Hepatocyte (in vitro differentiated cells): ENCODE measurements around the gene WSCD1.

Experiments
- EZH2 ChIP-seq: fragments of 200-600 bp; sonication (generic); IDR thresholded peaks from 2 replicates; pipeline ENCODE4 v1.6.1; 2016; ENCODE audit warnings: antibody characterized with exemption, mild to moderate bottlenecking, borderline replicate concordance
- EZH2phosphoT487 ChIP-seq: fragments of 200-600 bp; sonication (generic); IDR thresholded peaks from one replicate; pipeline ENCODE4 v1.6.1; 2018; ENCODE audit warnings: antibody characterized with exemption, mild to moderate bottlenecking, low read depth, moderate library complexity; ENCODE audit not compliant: unreplicated experiment, severe bottlenecking
- TF ChIP-seq, protein P1 (sequence below): fragments of 200-600 bp; sonication (generic); IDR thresholded peaks from 2 replicates; pipeline ENCODE4 v1.5.1; 2016; ENCODE audit warnings: antibody characterized with exemption, mild to moderate bottlenecking; ENCODE audit not compliant: poor library complexity

DNA sequence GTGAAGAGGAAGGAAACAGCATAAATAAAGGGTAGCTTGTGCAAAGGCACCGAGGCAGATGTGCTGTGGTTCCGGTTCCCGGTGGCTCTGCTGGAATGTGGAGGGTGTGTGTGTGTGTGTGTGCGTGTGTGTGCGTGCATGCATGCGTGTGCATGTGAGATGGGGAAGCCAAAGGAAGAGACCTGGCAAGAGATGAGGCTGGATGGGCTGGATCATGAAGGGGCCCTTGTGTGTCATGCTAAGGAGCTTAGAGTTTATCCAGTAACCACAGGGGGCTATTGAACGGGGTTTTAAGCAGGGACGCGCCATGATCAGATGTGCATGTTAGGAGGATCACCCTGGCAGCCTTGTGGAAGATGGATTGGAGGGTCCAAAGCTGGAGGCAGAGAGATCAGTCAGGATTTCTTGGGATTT lies 8.3 kb downstream of the WSCD1 start:
- TF ChIP-seq, protein P1, sequence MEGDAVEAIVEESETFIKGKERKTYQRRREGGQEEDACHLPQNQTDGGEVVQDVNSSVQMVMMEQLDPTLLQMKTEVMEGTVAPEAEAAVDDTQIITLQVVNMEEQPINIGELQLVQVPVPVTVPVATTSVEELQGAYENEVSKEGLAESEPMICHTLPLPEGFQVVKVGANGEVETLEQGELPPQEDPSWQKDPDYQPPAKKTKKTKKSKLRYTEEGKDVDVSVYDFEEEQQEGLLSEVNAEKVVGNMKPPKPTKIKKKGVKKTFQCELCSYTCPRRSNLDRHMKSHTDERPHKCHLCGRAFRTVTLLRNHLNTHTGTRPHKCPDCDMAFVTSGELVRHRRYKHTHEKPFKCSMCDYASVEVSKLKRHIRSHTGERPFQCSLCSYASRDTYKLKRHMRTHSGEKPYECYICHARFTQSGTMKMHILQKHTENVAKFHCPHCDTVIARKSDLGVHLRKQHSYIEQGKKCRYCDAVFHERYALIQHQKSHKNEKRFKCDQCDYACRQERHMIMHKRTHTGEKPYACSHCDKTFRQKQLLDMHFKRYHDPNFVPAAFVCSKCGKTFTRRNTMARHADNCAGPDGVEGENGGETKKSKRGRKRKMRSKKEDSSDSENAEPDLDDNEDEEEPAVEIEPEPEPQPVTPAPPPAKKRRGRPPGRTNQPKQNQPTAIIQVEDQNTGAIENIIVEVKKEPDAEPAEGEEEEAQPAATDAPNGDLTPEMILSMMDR, result no peak
- TF ChIP-seq EZH2 (no peak), EZH2phosphoT487 (no peak)
